A549 (cell line): ENCODE data around the gene IL21R. TPM values are rescaled to one million over a fixed set of nuclear protein-coding genes. Genes with fewer than 3 reads are reported as not detected.

ENCODE experiments used
- ATAC-seq, 2 experiments: fragments of 200-7000 bp in 1 of 2; fragments of >200 bp in 1 of 2; cut with Nextera tagmentation in 1 of 2; cut with Tn5 transposase in 1 of 2; 3 replicates each; pipeline versions ENCODE4 v1.8.0 to v1.9.1; 2018 to 2020; ENCODE audit warnings: mild to moderate bottlenecking in 1 of 2, moderate library complexity in 1 of 2
- CTCF ChIA-PET: fragments of 300-600 bp; sonication (Branson Sonifier 250); formaldehyde crosslinking; extraction: SDS; loops from one replicate; lab custom pipeline; 2021; ENCODE audit warnings: antibody characterized with exemption, inconsistent platforms; lab: Yijun Ruan, JAX
- POLR2A ChIA-PET: fragments of 350-600 bp; formaldehyde crosslinking; extraction: SDS; loops from one replicate; lab custom pipeline; 2021; ENCODE audit warnings: antibody characterized with exemption, inconsistent platforms; lab: Yijun Ruan, JAX
- DNase-seq, 2 experiments: peaks; one replicate each; pipeline versions ENCODE4 v3.0.0 to v3.0.0-alpha.2; 2011 to 2016; ENCODE audit warnings: low read depth in 1 of 2, low spot score in 1 of 2
- FAIRE-seq: peaks from 2 replicates; lab custom pipeline; 2011; peaks lifted over from hg19 to GRCh38; lab: Jason Lieb, UNC
- H3K27ac ChIP-seq, 2 experiments: fragments of >200 bp; sonication (Bioruptor Twin); formaldehyde crosslinking; 3 replicates each; pipeline ENCODE4 v1.5.1; 2016 to 2017
- H3K4me1 ChIP-seq: fragments of >200 bp; sonication (Bioruptor Twin); formaldehyde crosslinking; 3 replicates; pipeline ENCODE4 v1.6.1; 2016
- H3K4me2 ChIP-seq: fragments of >200 bp; sonication (Bioruptor Twin); formaldehyde crosslinking; 3 replicates; pipeline ENCODE4 v1.6.1; 2016
- H3K4me3 ChIP-seq: fragments of >200 bp; sonication (Bioruptor Twin); formaldehyde crosslinking; 3 replicates; pipeline ENCODE4 v1.5.1; 2016
- H3K9me3 ChIP-seq: fragments of >200 bp; sonication (Bioruptor Twin); formaldehyde crosslinking; 3 replicates; pipeline ENCODE4 v1.6.1; 2016
- CHD4 ChIP-seq: fragments of 200-600 bp; sonication (generic); IDR thresholded peaks from 2 replicates; pipeline ENCODE4 v1.6.1; 2016; ENCODE audit warnings: antibody characterized with exemption, mild to moderate bottlenecking, borderline replicate concordance
- E2F6 ChIP-seq: IDR thresholded peaks from 2 replicates; pipeline ENCODE4 v1.6.1; 2012; ENCODE audit warnings: low read depth, borderline replicate concordance
- EHF ChIP-seq: fragments of 250-450 bp; sonication (Bioruptor Pico); IDR thresholded peaks from 2 replicates; pipeline ENCODE4 v1.5.0; 2020; ENCODE audit warnings: mild to moderate bottlenecking
- EP300 ChIP-seq, 2 experiments: fragments of >200 bp; sonication (Bioruptor Twin); formaldehyde crosslinking; IDR thresholded peaks; 2 replicates in 1 of 2; 3 replicates in 1 of 2; pipeline ENCODE4 v1.6.1; 2016 to 2017
- ESRRA ChIP-seq: fragments of 150-350 bp; IDR thresholded peaks from 2 replicates; pipeline ENCODE4 v1.6.1; 2014; ENCODE audit warnings: mild to moderate bottlenecking, low read length, borderline replicate concordance
- FOSB ChIP-seq: fragments of 250-450 bp; sonication (Bioruptor Pico); IDR thresholded peaks from 2 replicates; pipeline ENCODE4 v1.5.0; 2020; ENCODE audit warnings: mild to moderate bottlenecking, moderate library complexity
- FOXS1 ChIP-seq: fragments of 250-450 bp; sonication (Bioruptor Pico); IDR thresholded peaks from 2 replicates; pipeline ENCODE4 v1.5.0; 2020; ENCODE audit warnings: mild to moderate bottlenecking, moderate library complexity
- HEYL ChIP-seq: fragments of 250-450 bp; sonication (Bioruptor Pico); IDR thresholded peaks from 2 replicates; pipeline ENCODE4 v1.8.0; 2021; ENCODE audit warnings: mild to moderate bottlenecking, moderate library complexity
- HOXB13 ChIP-seq: fragments of 250-450 bp; sonication (Bioruptor Pico); IDR thresholded peaks from 2 replicates; pipeline ENCODE4 v1.5.0; 2020; ENCODE audit warnings: low read depth, mild to moderate bottlenecking, moderate library complexity
- JUNB ChIP-seq: fragments of >200 bp; sonication (Bioruptor Twin); formaldehyde crosslinking; IDR thresholded peaks from 2 replicates; pipeline ENCODE4 v1.6.1; 2016
- KDM1A ChIP-seq: fragments of 200-600 bp; sonication (generic); IDR thresholded peaks from 2 replicates; pipeline ENCODE4 v1.6.1; 2016; ENCODE audit warnings: low read depth, mild to moderate bottlenecking
- MAZ ChIP-seq: fragments of 150-350 bp; IDR thresholded peaks from 2 replicates; pipeline ENCODE4 v1.6.1; 2014; ENCODE audit warnings: antibody characterized with exemption, low read depth, low read length, borderline replicate concordance
- NFE2L2 ChIP-seq: fragments of 150-350 bp; conservative IDR thresholded peaks from 2 replicates; pipeline ENCODE4 v1.6.1; 2014; ENCODE audit warnings: low read length
- NPAS2 ChIP-seq: fragments of 250-450 bp; sonication (Bioruptor Pico); IDR thresholded peaks from 2 replicates; pipeline ENCODE4 v1.8.0; 2022; ENCODE audit warnings: mild to moderate bottlenecking, moderate library complexity, borderline replicate concordance
- PHF8 ChIP-seq: fragments of 200-600 bp; sonication (generic); IDR thresholded peaks from 2 replicates; pipeline ENCODE4 v1.6.1; 2016; ENCODE audit warnings: low read depth, mild to moderate bottlenecking, antibody characterized with exemption, moderate library complexity, borderline replicate concordance
- RARB ChIP-seq: fragments of 250-450 bp; sonication (Bioruptor Pico); IDR thresholded peaks from 2 replicates; pipeline ENCODE4 v1.8.0; 2021; ENCODE audit warnings: mild to moderate bottlenecking, moderate library complexity
- RCOR1 ChIP-seq: fragments of 150-350 bp; IDR thresholded peaks from 2 replicates; pipeline ENCODE4 v1.6.1; 2014; ENCODE audit warnings: antibody characterized with exemption, low read length, low read depth
- RNF2 ChIP-seq: fragments of 200-600 bp; sonication (generic); IDR thresholded peaks from 2 replicates; pipeline ENCODE4 v1.6.1; 2016; ENCODE audit warnings: low read depth, mild to moderate bottlenecking, antibody characterized with exemption, moderate library complexity, borderline replicate concordance
- TP53 ChIP-seq: fragments of 250-450 bp; sonication (Bioruptor Pico); IDR thresholded peaks from 2 replicates; pipeline ENCODE4 v1.5.0; 2021; ENCODE audit warnings: mild to moderate bottlenecking, moderate library complexity
- ZFP36 ChIP-seq: fragments of 450-650 bp; IDR thresholded peaks from 2 replicates; pipeline ENCODE4 v1.6.1; 2014; ENCODE audit warnings: borderline replicate concordance; ENCODE audit not compliant: partially characterized antibody
- ZNF302 ChIP-seq: fragments of 250-450 bp; sonication (Bioruptor Pico); IDR thresholded peaks from 2 replicates; pipeline ENCODE4 v1.9.0; 2021; ENCODE audit warnings: inconsistent platforms, mild to moderate bottlenecking, moderate library complexity
- ZSCAN20 ChIP-seq: fragments of 250-450 bp; sonication (Bioruptor Pico); IDR thresholded peaks from 2 replicates; pipeline ENCODE4 v1.8.0; 2022; ENCODE audit warnings: mild to moderate bottlenecking, moderate library complexity
- WGBS: methylation state at CpG from one replicate; pipeline ENCODE4 v1.1.6; 2017; ENCODE audit errors: missing lambda C conversion rate; 5-methylcytosine and 5-hydroxymethylcytosine counted together
- polyA plus RNA-seq, 4 experiments: library from polyadenylated mRNA; depleted of rRNA in 3 of 4; stranded (reverse); fragments of >200 nt; fragmentation: RNase III in 1 of 4; extraction: RNeasy Plus Mini Kit Qiagen cat#74134 plus additional on column Dnase treatment in 1 of 4; gene quantifications; 2 replicates in 3 of 4; 3 replicates in 1 of 4; pipeline ENCODE4 v1.2.3, GENCODE V29; 2011 to 2017
- TF ChIP-seq, protein P1 (sequence below): fragments of 250-450 bp; sonication (Bioruptor Pico); IDR thresholded peaks from 2 replicates; pipeline ENCODE4 v1.5.0; 2020; ENCODE audit warnings: low read depth, mild to moderate bottlenecking, moderate library complexity
- TF ChIP-seq, protein P2 (sequence below): IDR thresholded peaks from 2 replicates; pipeline ENCODE4 v1.6.1; 2012

The IL21R gene
- polyA plus RNA-seq, 2 of the 4 experiments (the other 2 are of a cell fraction) = 0.04 to 0.09 TPM

GRCh38 chr16:27406511-27407128 lies 4.6 kb downstream of the IL21R start:
- ChIA-PET CTCF (interaction anchor here (2.5 kb wide), 1 partner anchor 38 kb away, joined by 9 read pairs; no protein-coding TSS in a partner anchor), POLR2A (no interaction called here)
- H3K4me2 ChIP-seq = no peak overlapping the region
- WGBS = 37% methylated on average over 6 of the region's 6 CpGs
- no peak for DNase-seq
- H3K27ac ChIP-seq = no peak overlapping the region
- peaks cover 7% of the 10 kb centered on the region; the same call in 2 of the 3 replicates for H3K9me3 ChIP-seq
- ATAC-seq = no peak
- FAIRE-seq = no peak
- H3K4me3 ChIP-seq = no peak overlapping the region
- TF ChIP-seq ZFP36 (peak; percentile 4), KDM1A (no peak)
- peaks cover 4% of the 10 kb centered on the region; the same call in 1 of the 3 replicates for H3K4me1 ChIP-seq

DNA sequence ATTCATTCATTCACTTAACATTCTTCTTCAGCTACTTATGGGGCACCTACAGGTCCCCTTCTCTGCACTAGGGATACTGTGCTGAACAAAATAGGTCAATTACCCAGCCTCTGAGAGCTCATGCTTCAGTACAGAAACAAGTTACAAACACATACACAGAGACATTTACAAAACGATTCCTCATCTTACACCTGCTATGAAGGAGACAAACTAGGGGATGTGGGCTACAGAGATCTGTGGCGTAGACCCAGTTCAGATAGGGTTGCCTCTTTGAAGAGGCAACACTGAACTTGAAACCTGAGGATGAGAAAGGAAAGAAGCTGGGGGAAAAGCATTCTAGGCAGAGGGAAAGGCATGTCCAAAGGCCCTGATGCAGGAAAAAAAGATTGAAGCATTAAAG lies 5.2 kb downstream of the IL21R start:
- ChIA-PET POLR2A (interaction anchor here (1.3 kb wide), 1 partner anchor 204 kb away, joined by 3 read pairs; the partner anchor contains the start of gene KDM8), CTCF (interaction anchor here (2.5 kb wide), 1 partner anchor 39 kb away, joined by 9 read pairs; no protein-coding TSS in a partner anchor)
- Histone ChIP-seq H3K4me1 (peaks cover 4% of the 10 kb centered on the region; the same call in 1 of the 3 replicates), H3K4me3 (no peak overlapping the region), H3K27ac (no peak overlapping the region), H3K9me3 (peaks cover 7% of the 10 kb centered on the region; the same call in 2 of the 3 replicates), H3K4me2 (no peak overlapping the region)
- no peak for ATAC-seq
- TF ChIP-seq HOXB13 (CRISPR knock-in tag) (no peak), HEYL (CRISPR knock-in tag) (no peak), EHF (CRISPR knock-in tag) (no peak), MAZ (no peak), FOXS1 (CRISPR knock-in tag) (no peak), NFE2L2 (no peak), E2F6 (no peak), RARB (CRISPR knock-in tag) (no peak), RNF2 (no peak), ESRRA (no peak), EP300 (IDR thresholded peaks at IDR 0.05) (no peak)
- TF ChIP-seq, protein P1, sequence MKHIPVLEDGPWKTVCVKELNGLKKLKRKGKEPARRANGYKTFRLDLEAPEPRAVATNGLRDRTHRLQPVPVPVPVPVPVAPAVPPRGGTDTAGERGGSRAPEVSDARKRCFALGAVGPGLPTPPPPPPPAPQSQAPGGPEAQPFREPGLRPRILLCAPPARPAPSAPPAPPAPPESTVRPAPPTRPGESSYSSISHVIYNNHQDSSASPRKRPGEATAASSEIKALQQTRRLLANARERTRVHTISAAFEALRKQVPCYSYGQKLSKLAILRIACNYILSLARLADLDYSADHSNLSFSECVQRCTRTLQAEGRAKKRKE = no peak
- TF ChIP-seq, protein P2, sequence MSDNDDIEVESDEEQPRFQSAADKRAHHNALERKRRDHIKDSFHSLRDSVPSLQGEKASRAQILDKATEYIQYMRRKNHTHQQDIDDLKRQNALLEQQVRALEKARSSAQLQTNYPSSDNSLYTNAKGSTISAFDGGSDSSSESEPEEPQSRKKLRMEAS = no peak
- no peak for DNase-seq
- FAIRE-seq = no peak
- 51% methylated on average over 2 of the region's 2 CpGs for WGBS

DNA sequence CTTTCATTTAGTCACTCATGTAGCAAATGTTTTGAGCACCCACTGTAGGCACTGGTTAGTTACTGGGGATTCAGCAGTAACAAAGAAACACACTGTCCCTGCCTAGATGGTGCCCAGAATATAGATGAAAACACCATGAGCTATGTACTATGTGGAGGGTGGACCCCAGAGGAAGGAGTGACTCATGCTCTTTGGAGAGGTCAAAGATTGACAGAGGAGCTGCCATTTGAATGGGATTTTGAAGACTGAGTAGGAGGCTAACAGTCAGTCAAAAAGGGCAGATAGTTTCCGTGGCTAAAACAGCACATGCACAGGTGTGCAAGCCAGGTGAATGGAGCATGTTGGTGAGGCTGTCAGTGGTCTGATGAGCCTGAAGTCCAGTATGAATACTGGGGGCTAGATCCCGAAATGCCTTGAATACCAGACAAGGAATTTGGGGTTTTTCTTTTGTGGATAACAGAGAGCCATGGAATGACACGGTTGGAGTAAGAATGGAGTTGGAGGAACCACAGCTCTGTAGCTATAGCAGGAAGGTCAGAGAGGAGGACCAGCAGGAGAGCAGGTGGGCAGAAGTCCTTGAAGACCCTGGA lies 6.1 kb downstream of the IL21R start:
- DNase-seq (no peak), FAIRE-seq (no peak)

More for the DNA sequence above, 6.1 kb downstream of the IL21R start:
- Histone ChIP-seq H3K4me1 (peaks cover 4% of the 10 kb centered on the region; the same call in 1 of the 3 replicates), H3K27ac (no peak overlapping the region), H3K4me2 (no peak overlapping the region), H3K4me3 (no peak overlapping the region), H3K9me3 (peaks cover 10% of the 10 kb centered on the region; the same call in 2 of the 3 replicates)
- ChIA-PET POLR2A (interaction anchor here (1.3 kb wide), 1 partner anchor 204 kb away, joined by 3 read pairs; the partner anchor contains the start of gene KDM8), CTCF (interaction anchor here (0.6 kb wide), 1 partner anchor 731 kb away, joined by 3 read pairs; no protein-coding TSS in a partner anchor)
- TF ChIP-seq JUNB (no peak), ZNF302 (CRISPR knock-in tag) (no peak), PHF8 (no peak), NPAS2 (CRISPR knock-in tag) (no peak), TP53 (CRISPR knock-in tag) (no peak), FOSB (CRISPR knock-in tag) (no peak), ZSCAN20 (no peak), RCOR1 (no peak), CHD4 (no peak)
- 28% methylated on average over 3 of the region's 3 CpGs for WGBS
- ATAC-seq = peak; percentile 47 to 71; a peak in 4 of 6 replicates
